Measurements from ENCODE around the gene ANTXR1. TPM values are rescaled to one million over a fixed set of nuclear protein-coding genes. Genes with fewer than 3 reads are reported as not detected.

The ANTXR1 gene
- total RNA-seq, 1 donor from 2014 or later, result 87.8 TPM

DNA sequence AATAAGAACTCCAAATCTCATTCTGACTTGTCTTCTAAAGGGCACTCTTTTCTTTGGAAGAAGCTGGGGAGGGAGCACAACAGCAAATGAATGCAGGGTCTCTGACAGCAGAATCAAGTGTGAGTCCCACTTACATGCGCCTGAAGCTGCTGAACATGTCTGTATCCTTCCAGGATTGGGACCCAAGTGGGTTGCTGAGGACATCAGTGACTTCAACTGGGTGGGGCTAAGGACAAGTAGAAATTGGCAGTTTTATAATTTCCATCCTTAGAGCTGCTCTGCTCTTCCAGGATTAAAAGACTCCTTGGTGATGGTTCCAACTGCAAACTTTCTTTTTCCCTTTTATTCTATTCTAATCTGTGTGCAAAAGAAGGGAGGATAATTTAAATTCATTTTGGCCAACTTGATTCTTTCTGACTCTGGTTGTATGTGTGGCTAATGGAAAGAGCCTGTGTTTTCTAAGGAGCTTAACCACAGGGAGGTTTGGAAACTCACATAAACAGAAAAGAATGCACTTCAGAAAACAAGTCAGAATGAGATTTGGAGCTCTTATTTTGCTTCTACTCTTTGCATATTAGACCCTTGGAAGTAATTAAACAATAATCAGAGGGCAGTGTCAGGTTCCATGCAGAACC lies 20.6 kb downstream of the ANTXR1 start:
- no peak for DNase-seq (ENCODE audit: low spot score)

GRCh38 chr2:69034122-69034521 lies 21.1 kb downstream of the ANTXR1 start:
- no peak for DNase-seq (ENCODE audit: low spot score)

- no peak for DNase-seq (ENCODE audit: low spot score)
These were observed 21.9 kb downstream of the ANTXR1 start for GRCh38 chr2:69034845-69035244.

- DNase-seq (ENCODE audit: low spot score), result no peak
These were observed 23.9 kb downstream of the ANTXR1 start for GRCh38 chr2:69036926-69037325.

GRCh38 chr2:69041214-69041613 lies 28.2 kb downstream of the ANTXR1 start:
- no peak for DNase-seq (ENCODE audit: low spot score)

DNA sequence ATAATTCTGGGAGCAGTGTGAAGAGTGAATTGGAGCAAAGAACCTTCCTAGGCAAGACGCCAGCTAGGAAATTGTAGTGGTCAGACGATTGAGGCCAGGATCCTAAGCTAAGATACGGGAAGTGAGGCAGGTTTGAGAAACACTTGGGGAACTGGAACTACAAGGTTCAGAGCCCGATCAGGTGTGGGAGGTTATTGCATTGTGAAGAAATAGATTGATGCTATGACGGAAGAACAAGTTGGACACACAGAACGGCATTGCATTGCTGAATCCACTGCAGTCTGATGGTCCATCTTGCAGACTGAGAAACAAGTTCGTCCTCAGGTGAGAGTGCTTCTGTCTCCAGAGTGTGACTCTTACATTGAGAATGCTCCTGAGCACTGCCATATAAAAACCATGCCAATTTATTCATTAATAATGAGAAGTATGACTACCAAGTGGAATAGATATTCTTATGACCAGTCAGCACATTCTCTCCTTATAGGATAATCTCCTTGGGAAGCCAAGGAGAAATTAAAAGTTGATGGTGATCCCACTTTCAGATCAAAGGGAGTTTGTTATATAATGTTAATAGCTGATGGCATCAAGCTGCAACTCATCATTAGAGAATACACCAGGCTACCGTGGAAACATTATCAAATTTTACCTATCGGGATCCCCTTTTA lies 30.9 kb downstream of the ANTXR1 start:
- peak; percentile 52 for DNase-seq (ENCODE audit: low spot score)

DNA sequence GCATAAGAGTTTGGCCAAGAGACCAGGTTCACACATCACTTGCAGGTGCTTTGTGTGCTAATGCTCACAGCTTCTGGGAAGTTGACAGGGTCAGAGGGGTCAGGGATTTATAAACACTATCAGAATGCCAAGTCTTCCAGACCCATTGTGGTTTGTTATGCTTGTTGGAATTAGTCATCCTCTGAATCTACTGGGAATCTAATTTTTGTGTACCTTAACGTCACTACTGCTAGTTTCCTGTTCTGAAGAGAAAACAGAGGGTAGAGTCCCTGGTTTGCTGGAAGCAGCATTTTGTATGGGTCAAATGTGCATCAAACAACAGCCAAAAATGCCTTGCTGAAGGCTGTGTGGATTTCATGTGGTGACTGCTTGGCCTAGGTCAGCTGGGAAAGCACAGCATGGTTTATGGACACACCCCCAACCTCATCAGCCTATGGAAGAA lies 33.3 kb downstream of the ANTXR1 start:
- no peak for DNase-seq (ENCODE audit: low spot score)

DNA sequence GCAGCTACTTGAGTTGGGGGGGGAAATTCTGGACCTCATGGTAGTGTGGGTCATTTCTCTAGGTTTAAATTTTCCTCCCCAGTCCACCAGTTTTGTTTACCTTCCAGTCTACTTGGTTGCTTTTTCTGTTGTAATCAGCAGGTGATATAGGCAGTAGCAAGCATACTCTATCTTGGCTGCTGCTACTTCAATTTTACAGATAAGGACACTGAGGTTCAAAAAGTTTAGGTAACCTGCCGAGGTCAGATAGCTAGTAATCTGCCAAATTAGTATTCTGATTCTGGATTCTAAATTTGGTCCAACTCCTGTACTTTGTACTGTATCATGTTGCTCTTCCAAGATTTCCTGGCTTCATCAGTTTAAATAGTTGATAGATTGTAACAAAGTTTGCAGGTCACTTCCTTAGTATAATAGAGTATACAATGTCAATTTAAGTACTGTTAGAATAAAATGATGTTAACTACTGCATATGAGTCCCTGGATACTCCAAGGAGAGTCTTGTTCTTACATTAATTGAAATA lies 34.7 kb downstream of the ANTXR1 start:
- DNase-seq (ENCODE audit: low spot score), result no peak

DNA sequence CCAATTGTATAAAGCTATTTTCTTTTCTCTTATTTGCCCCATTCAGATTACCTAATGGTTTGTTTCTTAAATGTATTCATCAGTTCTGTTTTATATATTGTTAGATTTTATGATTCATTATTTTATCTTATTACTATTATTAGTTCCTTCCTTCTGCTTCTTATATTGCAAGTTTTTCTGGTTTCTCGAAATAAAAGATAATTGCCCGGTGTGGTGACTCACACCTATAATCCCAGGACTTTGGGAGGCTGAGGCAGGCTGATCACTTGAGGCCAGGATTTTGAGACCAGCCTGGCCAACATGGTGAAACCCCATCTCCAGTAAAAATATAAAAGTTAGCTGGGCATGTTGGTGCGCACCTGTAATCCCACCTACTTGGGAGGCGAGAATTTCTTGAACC lies 37.8 kb downstream of the ANTXR1 start:
- DNase-seq (ENCODE audit: low spot score), result no peak

DNA sequence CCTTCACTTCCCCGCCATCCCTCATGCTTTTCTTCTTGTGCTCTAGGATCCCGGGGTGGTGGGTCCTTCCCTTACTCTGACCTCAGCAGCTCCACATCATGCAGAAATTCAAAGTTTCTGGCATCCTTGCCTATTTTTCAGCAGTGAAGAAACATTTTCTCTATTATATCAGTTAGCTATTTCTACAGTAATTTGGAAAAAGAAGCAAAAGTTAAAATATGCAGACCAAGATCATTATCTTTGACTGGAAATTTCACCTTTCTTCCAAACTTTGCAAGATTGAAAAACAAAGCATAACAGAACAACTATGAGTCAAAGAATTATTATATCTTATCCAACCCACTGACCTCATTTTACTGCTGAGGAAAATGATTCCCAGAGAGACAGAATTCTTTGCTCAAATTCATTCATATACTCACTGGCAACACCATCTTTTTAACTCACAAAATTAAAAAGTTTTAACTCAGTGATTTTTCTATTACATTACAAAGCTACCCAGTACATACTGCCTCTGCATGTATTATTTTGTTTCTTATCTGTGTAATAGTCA lies 40.5 kb downstream of the ANTXR1 start:
- DNase-seq (ENCODE audit: low spot score), result no peak

DNA sequence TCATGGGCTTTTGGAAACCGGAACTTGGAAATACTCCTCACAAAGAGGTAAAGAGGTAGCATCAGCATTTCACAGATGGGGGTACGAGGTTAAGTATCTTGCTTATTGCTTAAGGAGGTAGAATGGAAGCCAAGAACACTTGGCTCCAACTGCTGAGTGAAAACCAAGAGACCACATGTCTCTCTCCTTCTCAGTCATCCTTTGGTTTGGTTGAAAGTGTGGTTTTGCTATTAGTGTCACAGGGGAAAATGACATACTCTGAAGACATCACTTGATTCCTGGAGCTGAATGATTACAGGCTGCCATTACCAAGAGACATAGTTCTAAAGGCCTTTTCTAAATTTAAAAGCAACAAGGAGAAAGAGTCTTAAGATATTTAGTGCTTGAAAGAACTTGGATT lies 41.5 kb downstream of the ANTXR1 start:
- no peak for DNase-seq (ENCODE audit: low spot score)

GRCh38 chr2:69055688-69056470 lies 42.9 kb downstream of the ANTXR1 start:
- no peak for DNase-seq (ENCODE audit: low spot score)

- DNase-seq (ENCODE audit: low spot score), result no peak
These were observed 44.7 kb downstream of the ANTXR1 start for GRCh38 chr2:69057660-69058059.

GRCh38 chr2:69059731-69060290 lies 46.8 kb downstream of the ANTXR1 start:
- no peak for DNase-seq (ENCODE audit: low spot score)

GRCh38 chr2:69060938-69061501 lies 48.0 kb downstream of the ANTXR1 start:
- no peak for DNase-seq (ENCODE audit: low spot score)

GRCh38 chr2:69061525-69061924 lies 48.5 kb downstream of the ANTXR1 start:
- no peak for DNase-seq (ENCODE audit: low spot score)

DNA sequence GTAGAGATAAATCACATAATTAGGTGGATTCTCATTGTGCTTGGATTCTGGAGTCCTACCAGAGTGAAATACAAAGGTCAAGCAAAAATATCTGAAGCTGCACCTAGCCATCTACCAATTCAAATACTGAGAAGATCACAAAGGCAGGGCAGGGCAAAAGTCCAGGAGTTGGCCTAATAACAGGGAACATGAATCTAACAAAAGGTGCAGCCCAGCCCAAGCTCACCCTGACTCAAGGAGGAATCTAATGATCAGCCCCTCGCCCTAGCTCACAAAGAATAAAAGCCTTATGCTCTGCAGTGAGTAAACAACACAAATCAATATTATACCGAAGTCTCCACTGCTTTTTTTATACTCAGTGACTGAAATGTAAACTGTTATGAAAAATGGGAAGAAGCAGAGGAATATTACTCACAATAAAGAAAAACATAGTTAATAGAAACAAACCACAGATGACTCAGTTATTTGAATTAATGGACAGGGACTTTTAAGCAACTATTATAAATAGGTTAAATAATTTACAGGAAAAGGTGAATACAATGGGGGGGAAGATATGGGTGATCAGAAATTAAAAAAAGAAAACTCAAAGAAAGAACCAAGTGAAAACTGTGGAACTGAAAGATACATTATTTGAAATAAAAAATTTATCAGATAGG lies 49.5 kb downstream of the ANTXR1 start:
- DNase-seq (ENCODE audit: low spot score), result no peak

DNA sequence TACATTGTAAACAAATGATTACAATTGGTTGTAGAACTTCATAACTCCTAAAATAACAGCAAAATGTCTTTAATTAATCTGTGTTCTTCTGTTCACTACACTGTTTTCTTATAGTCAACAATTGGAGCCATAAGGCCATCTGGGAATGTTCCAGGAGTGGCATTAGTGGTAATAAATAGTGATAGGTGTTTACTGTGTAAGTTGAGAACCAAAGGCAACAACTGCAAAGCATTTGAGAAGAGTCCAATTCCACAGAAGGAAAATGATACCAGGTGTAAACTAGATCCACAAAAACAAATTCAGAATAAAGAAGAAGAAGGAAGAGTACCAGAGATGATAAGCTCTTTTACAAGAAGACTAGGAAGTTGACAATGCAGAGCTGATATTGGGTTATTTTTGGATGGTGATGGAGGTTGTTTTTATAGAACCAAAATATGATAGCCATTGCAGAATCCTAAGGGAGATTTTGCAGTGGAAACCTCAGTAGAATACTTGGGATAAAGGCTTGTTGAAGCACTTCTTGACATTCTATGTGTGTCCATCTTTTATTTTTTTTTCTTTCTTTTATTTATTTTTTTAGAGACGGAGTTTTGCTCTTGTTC lies 52.9 kb downstream of the ANTXR1 start:
- DNase-seq (ENCODE audit: low spot score), result no peak

- DNase-seq (ENCODE audit: low spot score), result no peak
These were observed 54.1 kb downstream of the ANTXR1 start for GRCh38 chr2:69067026-69067630.

- DNase-seq (ENCODE audit: low spot score), result no peak
These were observed 54.9 kb downstream of the ANTXR1 start for GRCh38 chr2:69067866-69068265.

All from ureter (tissue), 1 donor.